GM19463 (cell line): ENCODE results near the gene SLC16A2.
"Not testable (repeated sequence)": the region's sequence is repeated elsewhere in the genome, so short reads cannot be mapped to it uniquely, and the experiment has no call there.

Experiments used
- ATAC-seq: cut with Tn5 transposase; IDR thresholded peaks from one replicate; pipeline ENCODE4 v1.9.1; 2021; ENCODE audit warnings: mild to moderate bottlenecking, moderate library complexity; ENCODE audit not compliant: unreplicated experiment

SLC16A2 gene

GRCh38 chrX:74506317-74507115 lies 85.2 kb downstream of the SLC16A2 start:
- peak; percentile 94 for ATAC-seq

DNA sequence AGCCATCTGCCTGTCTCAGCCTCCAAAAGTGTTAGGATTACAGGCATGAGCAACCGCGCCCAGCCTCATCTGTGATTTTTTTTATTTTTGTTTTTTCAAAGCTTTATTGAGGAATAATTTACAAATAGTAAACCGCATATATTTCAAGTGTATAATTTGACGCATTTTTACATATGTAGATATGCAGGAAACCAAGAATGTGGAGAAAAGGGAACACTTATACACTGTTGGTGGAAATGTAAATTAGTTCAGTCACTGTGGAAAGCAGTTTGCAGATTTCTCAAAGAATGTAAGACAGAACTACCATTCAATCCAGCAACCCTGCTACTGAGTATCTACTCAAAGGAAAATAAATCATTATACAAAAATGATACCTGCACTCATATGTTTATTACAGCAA lies 85.9 kb downstream of the SLC16A2 start:
- ATAC-seq, result no peak

DNA sequence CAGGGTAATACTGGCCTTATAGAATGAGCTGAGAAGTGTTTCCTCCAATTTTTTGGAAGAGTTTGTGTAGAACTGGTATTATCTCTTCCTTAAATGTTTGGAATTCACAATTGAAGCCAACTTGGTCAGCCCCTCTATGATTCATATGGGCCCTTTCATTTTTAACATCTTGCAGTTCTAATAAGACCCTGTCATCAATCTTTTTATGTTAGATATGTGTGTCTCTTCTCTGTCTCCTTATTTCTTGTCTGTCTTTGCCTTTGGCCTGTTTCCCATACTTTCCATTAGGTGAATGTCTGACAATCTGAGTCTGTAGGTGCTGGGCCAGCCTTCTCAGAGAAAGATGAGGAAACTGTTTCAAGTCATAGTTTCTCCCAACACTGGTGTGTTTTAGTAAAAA lies 88.7 kb downstream of the SLC16A2 start:
- ATAC-seq, result no peak

DNA sequence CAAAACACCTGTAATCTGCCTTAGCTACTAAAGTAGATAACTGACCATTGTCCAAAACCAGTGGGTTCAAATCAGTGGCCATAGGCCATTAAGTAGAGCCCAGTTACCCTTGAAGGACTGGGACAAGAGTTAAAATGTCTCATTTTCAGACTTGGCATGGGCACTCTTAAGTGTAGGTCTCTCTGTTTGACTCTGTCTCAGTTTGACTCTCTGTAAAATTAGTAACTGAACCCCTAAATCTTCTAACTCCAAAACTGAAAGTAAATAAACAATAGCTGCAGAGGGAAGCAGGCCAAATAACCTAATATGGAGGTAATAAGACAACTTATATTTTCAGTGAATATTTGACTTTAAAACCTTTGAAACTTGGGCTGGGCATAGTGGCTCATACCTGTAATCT lies 89.1 kb downstream of the SLC16A2 start:
- peak; percentile 44 for ATAC-seq

DNA sequence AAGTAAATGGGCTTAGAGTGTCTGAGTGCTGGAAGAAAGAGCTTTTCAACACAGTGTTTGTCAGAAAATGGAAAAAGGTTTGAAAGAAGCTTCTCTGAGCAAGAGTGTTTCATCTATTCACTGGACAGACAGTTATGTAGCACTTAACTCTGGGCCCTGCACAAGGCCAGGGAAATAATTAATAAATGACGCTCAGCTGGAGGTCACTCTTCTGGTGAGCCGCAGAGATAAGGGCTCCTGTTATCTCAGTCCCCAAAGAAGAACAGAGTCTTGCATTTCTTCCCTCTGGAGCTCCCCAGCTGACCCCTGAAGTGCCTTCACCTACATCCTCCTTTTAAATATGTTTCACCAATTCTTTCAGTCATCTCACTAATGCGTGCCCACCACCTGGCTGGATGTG lies 90.4 kb downstream of the SLC16A2 start:
- no peak for ATAC-seq

DNA sequence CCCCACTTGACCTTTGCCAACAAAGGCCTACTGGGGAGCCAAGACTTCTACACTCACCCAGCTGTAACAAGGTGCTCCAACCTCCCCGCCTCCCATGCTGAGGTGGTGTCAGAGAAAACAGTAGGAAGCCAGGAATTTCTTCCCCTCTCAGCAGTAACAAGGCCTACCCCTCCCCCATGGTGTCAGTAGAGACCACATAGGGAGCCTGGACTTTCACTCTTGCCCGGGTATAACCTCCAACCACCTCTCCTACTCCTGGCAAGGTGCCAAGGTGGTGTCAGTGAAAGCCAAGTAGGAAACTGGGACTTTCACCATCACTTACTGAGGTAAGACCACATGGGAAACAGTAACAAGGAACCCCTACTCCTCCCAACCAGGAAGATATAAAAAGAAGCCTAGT lies 93.1 kb downstream of the SLC16A2 start:
- ATAC-seq, result no peak

- no peak for ATAC-seq
These were observed 94.1 kb downstream of the SLC16A2 start for GRCh38 chrX:74515356-74515755.

DNA sequence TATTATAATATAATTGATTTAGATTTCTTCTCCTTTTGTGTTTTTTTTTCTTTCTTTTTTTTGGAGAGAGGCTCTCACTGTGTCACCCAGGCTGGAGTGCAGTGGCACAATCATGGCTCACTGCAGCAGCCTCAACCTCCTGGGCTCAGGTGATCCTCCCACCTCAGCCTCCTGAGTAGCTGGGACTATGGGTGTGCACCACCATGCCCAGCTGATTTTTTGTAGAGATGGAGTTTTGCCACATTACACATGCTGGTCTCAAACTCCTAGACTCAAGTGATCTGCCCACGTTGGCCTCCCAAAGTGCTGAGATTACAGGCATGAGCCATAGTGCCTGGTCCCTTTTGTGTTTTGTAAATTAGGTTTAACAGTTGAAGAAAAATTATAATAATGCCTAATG lies 94.7 kb downstream of the SLC16A2 start:
- ATAC-seq, result not testable (repeated sequence)

- ATAC-seq, result no peak
These were observed 98.6 kb downstream of the SLC16A2 start for GRCh38 chrX:74519870-74520269.

DNA sequence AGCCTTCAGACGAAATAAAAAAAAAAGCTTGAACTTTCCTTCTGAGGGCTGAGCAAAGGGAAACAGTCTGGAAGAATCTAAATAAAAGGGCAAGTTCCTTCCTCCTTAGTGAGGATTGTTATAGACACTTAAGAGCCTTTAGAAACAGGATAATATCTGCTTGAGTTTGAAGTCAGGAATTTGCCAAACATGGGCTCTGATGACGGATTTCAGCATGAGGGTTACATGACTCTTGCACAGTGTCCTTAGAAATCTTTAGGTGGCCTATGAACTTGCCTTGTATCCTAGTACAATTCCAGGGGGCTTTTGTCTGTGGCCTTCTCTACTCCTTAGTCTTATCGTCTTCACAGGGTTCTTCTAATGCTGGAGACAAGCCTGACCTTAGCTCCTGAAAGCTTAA lies 99.0 kb downstream of the SLC16A2 start:
- ATAC-seq, result no peak

DNA sequence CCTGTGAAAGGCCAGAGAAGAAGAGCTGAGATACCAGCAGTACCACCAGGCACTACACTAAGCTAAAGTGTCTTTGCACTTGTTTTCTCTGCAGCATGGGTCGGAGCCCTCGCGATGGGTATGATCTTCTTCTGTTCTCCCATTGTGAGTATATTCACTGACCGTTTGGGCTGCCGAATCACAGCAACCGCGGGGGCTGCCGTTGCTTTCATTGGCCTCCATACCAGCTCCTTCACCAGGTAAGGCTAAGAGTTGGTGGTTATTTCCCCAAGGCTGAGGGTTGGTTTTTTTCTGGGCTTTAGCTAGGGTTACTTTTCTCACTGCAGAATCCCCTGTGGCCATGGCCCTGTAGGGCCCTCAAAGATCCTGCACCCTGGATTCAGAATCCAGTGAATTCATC lies 99.6 kb downstream of the SLC16A2 start:
- no peak for ATAC-seq

GRCh38 chrX:74521961-74522751 lies 100.9 kb downstream of the SLC16A2 start:
- ATAC-seq, result no peak

- no peak for ATAC-seq
These were observed 101.9 kb downstream of the SLC16A2 start for GRCh38 chrX:74523224-74523623.

GRCh38 chrX:74523870-74524735 lies 102.8 kb downstream of the SLC16A2 start:
- ATAC-seq, result no peak

DNA sequence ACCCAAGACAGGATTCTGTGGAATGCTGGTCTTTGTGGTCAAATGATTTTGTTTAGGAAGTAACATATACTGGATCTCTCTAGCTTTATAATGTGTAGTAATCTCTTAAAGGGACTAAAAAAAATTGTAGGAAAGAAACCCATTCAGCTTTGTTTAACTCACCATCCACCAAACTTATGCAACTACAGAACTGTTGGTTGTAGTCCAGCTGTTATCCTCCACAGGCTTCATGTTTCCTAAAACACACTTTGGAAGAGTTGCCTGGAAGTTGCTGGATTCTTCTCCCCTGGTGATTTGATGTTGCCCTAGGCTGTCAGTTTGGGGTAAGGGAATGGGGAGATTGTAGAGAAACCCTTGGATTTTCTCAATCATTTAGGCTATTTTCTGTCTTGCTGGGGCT lies 103.8 kb downstream of the SLC16A2 start:
- no peak for ATAC-seq

DNA sequence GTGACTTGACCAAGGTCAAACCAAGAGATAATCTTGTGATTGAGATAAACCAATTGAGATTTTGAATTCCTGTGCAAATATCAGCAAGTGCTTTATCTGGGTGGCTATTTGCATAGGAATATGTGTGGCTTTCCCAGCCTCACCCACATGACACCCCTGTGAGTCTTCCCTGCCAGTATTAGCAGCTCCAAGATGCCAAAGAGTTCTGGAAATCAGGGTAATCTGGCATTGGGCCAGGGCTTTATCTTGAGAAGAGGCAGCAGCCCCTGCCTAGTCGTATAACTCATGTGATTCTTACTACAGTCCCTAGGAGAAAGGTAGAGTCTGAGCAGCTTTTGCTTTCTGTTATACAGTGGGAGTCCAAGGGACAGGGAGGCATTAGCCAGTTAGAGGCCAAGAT lies 105.5 kb downstream of the SLC16A2 start:
- no peak for ATAC-seq

- ATAC-seq, result no peak
These were observed 106.1 kb downstream of the SLC16A2 start for GRCh38 chrX:74527350-74527749.

DNA sequence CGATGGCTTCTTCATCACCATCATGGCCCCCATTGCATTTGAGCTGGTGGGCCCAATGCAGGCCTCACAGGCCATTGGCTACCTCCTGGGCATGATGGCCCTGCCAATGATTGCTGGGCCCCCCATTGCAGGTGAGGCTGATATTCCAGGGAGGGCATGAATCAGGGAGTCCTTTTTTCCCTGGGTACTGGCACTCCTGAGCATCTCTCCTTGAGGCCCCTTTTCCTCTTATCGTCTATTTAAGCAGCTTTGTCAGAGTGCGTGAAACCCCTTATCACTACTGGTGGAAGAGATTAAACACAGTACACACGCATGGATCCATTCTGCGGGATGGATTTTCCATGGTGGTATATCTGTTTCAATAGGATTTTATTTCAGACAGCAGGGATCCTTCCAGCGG lies 108.0 kb downstream of the SLC16A2 start:
- ATAC-seq, result no peak

DNA sequence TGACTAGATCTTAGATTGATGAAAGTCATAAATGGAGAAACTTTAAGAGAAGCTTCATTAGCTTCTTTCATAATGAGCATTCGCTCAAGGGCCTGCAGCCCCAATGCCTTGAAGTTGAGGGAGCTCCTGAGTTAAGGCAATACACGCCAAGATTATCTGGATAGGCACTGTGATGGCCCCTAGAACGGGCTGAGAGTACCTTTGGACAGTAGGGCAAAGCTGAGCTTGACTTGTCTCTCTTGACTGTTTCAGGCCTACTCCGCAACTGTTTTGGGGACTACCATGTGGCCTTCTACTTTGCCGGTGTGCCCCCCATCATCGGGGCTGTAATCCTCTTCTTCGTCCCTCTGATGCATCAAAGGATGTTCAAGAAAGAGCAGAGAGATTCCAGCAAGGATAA lies 109.8 kb downstream of the SLC16A2 start:
- no peak for ATAC-seq

DNA sequence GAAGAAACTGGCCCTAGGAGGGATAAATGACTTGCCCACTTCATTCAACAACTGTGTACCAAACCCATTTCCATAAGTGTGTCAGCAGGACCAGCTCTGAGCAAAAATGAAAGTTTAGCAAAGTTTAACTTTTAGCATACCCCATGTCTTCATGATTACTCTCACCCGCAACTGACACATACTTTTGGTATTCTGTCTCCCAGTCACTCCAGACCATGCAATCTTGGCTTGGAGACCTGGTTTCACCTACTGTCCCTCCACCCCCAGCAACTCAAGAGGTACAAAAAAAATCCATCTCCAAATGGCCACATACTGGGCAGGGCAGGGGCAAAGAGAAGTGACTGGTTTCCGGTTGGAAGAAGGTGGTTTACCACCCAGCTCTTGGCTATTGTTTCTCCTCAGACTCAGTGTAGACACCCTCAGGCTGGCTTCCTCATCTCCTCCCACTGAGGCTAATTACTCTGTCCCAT lies 113.3 kb downstream of the SLC16A2 start:
- peak; percentile 46 for ATAC-seq

DNA sequence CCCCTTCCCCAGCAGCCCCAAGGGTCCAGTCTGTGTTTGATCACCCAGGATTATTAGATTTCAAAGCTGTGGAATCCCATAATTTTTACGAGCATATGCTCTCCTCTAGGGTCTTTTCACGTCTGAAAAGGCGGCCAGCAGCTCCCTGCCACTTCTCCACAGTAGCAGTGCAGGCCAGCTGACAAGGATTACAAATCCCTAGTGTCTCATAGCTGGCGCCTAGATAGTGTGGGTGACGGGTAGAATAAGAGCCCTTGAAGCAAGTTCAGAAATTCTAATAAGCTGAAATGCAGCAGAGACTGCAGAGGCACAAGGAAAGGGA lies 113.8 kb downstream of the SLC16A2 start:
- ATAC-seq, result no peak
